Motor neuron (in vitro differentiated cells): ENCODE data around the gene RMND5B. TPM values are rescaled to one million over a fixed set of nuclear protein-coding genes. Genes with fewer than 3 reads are reported as not detected.

Experiments
- ATAC-seq, 8 experiments: fragments of 200-7000 bp; cut with Tn5 transposase; replicated peaks in 6 of 8; 2 replicates each; pipeline ENCODE4 v1.8.0; 2021; ENCODE audit warnings: mild to moderate bottlenecking in 8 of 8, moderate library complexity in 8 of 8
- H3K27ac ChIP-seq, 2 donors: fragments of 250-450 bp; sonication (Bioruptor Pico); 2 replicates each; pipeline ENCODE4 v1.9.0; 2021; ENCODE audit warnings: antibody characterized with exemption in 2 of 2, mild to moderate bottlenecking in 2 of 2, moderate library complexity in 1 of 2
- H3K4me1 ChIP-seq, 2 donors: fragments of 250-450 bp; sonication (Bioruptor Pico); replicated peaks in 1 of 2; 2 replicates each; pipeline ENCODE4 v1.6.1; 2021; ENCODE audit warnings: antibody characterized with exemption in 2 of 2, mild to moderate bottlenecking in 2 of 2, moderate library complexity in 1 of 2
- H3K4me3 ChIP-seq, 5 donors: fragments of 250-450 bp; sonication (Bioruptor Pico); 2 replicates each; pipeline ENCODE4 v1.9.0; 2021; ENCODE audit warnings: antibody characterized with exemption in 5 of 5, mild to moderate bottlenecking in 5 of 5, moderate library complexity in 4 of 5
- WGBS, 10 experiments: fragments of 450-650 bp; shearing (Covaris generic); methylation state at CpG; one replicate each; pipeline ENCODE4 v1.0.0; 2022; 5-methylcytosine and 5-hydroxymethylcytosine counted together
- in situ Hi-C, 9 experiments: fragments of 400-800 bp; cut with MboI; loops; one replicate each; pipeline ENCODE4 v1.15.0; 2021; ENCODE audit warnings: low sequenced_read_pairs in 9 of 9, low pct_unique_long_range_greater_than_20kb in 2 of 9; ENCODE audit not compliant: unreplicated experiment in 9 of 9
- total RNA-seq, 8 experiments: library from RNA; unstranded; fragments of 300-600 nt; gene quantifications; 2 replicates each; pipeline versions ENCODE4 v1.2.3 to v1.2.4, GENCODE V29; 2022

RMND5B gene
- total RNA-seq, 8 experiments from 2014 or later, result 12.4 to 34.7 (median 21.0) TPM

DNA sequence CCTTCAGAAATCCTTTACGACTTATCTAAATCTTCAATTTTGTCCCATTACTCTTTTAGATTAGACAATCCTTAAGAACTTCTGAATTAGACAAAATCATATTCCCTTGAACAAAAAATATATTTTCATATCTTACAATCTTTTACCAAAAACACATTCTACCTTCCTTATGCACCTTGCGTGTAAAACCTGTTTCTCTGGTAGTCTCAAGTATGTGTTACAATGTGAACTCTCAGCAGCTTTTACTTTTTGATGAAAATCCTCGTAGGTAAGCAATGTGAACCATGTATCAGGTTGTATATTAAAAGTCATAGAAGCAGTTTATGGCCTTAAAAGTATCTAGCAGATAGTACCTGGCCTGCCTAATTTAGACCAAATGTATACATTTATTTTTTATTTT lies 43.6 kb downstream of the RMND5B start:
- H3K4me3 ChIP-seq, result no peak overlapping the region
- no peaks in the 10 kb centered on the region for H3K4me1 ChIP-seq
- 46 to 100% (median 83%) methylated on average over 1 to 3 of the region's 3 CpGs; no CpG with 5 or more reads in 1 of the 10 experiments for WGBS, 10 experiments
- H3K27ac ChIP-seq, result no peak overlapping the region
- ATAC-seq, result no peak
- in situ Hi-C loops, result loop anchor here in 4 of 9 experiments (25.0 kb wide), 2 partner anchors 112 to 562 kb away; partner anchors contain the start of gene B4GALT7 (in 1 of the 4)

DNA sequence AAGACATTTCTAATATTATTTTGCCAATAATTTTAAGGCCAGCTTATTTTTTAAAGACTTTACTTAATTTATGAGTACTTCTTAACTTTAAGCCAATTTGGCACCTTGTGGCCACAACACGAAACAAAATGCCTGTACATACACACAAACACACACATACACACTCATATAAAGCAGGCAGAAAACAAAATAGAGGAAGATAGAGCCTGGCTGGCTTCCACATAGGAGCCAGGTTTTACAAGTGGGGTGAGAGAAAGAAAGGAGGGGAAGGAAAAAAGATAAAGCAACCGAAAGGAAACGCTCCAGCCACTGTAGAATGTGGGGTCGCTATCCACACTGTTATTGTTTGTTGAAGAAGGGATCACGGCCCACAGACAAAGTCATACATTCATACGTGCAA lies 46.0 kb downstream of the RMND5B start:
- Histone ChIP-seq H3K4me1 (no peaks in the 10 kb centered on the region), H3K4me3 (no peak overlapping the region), H3K27ac (no peak overlapping the region)
- WGBS, 10 experiments, result 57 to 85% (median 71%) methylated on average over 1 to 5 of the region's 6 CpGs
- no peak for ATAC-seq
- in situ Hi-C loops, result no loop called here

DNA sequence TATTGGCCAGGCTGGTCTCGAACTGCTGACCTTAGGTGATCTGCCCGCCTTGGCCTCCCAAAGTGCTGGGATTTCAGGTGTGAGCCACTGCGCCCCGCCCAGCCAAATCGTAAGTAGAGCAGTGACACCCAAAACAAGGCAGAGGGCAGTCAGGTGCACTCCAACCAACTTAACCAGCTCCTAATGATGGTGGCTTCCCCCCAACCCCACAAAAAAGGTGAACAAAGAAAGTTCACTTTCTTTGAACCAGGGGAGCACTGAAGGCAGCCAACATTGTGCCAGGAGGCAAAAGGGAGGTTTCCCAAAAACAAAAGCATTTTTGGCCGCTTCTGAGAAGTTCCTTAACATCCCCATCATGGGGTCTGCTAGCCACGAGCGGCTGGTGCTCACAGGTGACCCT lies 46.8 kb downstream of the RMND5B start:
- in situ Hi-C loops, result no loop called here
- H3K4me1 ChIP-seq, result no peaks in the 10 kb centered on the region
- ATAC-seq, result no peak
- 62 to 100% (median 85%) methylated on average over 1 to 5 of the region's 8 CpGs; no CpG with 5 or more reads in 5 of the 10 experiments for WGBS, 10 experiments
- H3K27ac ChIP-seq, result no peak overlapping the region
- H3K4me3 ChIP-seq, result no peak overlapping the region

DNA sequence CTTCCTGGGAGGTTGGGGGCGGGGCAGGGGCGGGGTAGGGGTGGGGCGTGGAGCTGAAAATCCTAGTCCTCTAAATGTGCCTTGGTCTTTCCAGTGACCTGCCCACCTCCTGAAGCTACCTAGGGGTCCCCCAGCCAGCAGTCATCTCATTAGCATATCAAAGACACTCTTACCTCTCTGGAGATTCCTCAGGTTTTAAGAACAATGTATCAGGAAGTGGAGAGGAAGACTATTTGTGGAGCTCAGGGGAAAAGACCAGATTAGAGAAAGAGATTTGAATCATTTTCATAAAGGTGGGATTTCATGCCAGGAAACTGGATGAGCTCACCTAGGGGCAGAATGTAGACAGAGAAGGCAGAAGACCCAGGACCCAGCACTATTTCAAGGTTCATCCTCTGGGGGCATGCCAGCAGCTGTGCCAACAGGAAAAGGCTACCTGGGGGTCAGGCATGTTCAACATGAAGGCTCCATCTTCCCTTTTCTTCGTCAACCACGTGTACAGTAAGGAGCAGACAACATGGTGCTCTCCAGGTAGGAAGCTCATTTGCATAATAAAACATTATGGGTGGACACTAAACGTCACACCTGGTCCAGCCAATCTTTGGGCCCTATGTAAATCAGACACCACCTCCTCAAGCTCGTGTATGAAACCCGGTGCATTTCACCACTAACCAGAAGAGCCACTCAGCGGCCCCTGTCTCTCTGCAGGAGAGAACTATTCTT lies 49.5 kb downstream of the RMND5B start:
- ATAC-seq, result peak in 1 of 8 experiments; percentile 24
- in situ Hi-C loops, result no loop called here
- 0 to 63% (median 35%) methylated on average over 1 to 5 of the region's 9 CpGs for WGBS, 10 experiments
- H3K27ac ChIP-seq, result no peak overlapping the region
- no peaks in the 10 kb centered on the region for H3K4me1 ChIP-seq
- no peak overlapping the region for H3K4me3 ChIP-seq

DNA sequence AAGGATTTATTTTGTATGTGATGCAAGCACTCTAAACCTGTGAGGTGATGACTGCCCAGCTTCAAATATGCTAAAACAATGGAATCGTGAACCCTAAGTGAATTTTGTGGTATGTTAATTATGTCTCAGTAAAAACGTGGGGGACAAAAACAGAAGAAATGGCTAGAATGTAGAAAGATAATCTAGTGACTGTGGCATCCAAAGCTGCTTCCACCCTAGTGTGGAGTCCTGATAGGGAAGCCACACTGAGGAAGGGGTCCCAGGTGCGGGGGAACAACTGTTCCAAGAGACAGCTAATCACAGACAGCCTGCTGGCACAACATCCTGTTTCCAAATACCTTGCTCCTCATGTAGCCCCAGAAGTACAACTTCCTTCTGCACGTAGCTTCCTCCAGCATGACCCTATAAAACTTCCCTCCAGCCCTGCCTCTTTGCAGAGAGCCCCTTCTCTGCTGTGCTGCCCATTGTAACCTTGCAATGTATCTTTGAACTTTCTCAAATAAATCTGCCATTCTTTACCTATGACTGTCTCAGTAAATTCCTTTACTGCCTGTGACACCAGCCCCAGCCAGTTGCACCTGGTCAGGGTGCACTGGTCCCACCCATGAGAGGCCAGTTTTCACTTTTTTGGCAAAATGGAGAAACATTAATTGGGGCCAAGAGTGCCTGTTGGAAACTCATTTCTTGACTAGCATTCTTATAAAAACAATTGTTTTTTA lies 51.5 kb downstream of the RMND5B start:
- WGBS, 10 experiments, result 21 to 100% (median 54%) methylated on average over 1 to 4 of the region's 4 CpGs
- in situ Hi-C loops, result no loop called here
- H3K27ac ChIP-seq, result no peak overlapping the region

DNA sequence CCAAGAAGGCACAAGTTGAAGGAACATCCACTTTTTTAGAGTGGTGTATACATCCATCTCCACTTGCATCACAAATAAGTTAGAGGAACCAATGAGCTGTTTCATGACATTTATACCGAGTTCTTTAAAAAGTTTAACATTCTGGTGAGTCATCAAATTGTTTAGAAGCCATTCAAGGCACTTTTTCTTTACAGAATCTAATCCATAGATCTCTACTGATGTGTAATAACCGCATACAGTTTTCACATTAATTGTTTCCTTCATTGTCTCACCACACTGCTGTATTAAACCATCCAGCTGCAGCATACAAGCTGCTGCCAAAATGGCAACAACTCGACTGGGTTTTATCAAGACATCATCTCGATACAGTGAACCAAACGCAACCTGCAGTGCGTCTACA lies 55.6 kb downstream of the RMND5B start:
- no peak for ATAC-seq
- H3K27ac ChIP-seq, result no peak overlapping the region
- H3K4me3 ChIP-seq, result no peak overlapping the region
- 13 to 94% (median 65%) methylated on average over 1 to 6 of the region's 6 CpGs for WGBS, 10 experiments
- in situ Hi-C loops, result no loop called here
- no peaks in the 10 kb centered on the region for H3K4me1 ChIP-seq

More for the DNA sequence above, 51.5 kb downstream of the RMND5B start:
- Histone ChIP-seq H3K4me1 (no peaks in the 10 kb centered on the region), H3K4me3 (no peak overlapping the region)
- ATAC-seq, result no peak

DNA sequence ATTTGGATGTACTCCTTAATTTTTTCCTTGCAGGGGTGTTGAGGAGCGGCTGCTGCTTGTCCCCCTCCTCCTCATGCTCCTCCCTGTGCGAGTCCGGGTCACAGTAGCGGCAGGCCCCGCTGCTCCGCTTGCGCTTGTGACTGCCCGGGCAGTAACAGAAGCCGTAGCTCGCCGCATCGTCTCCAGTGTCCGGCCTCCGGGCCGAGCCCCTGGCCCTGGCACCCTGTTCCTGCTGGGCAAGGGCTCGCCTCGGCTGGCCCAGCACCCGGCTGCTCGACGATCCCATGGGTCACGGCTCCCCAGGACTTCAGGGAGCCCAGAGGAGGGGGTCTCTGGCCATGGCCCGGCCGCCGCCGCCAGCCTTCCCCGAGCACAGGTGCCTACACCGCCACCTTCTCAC lies 56.2 kb downstream of the RMND5B start, which contains the start of gene GMCL2:
TSS of gene GMCL2 (minus strand) at position 358 of the 400 bp plus-strand sequence. CDS start at position 286, 72 bp downstream.
- no peak for ATAC-seq
- no peak within 1 kb of the TSS for H3K4me3 ChIP-seq
- WGBS, 10 experiments, result 30 to 100% (median 93%) methylated on average over 1 to 13 of the region's 27 CpGs; no CpG with 5 or more reads in 4 of the 10 experiments
- no peaks in the 10 kb centered on the region for H3K4me1 ChIP-seq
- no peak within 1 kb of the TSS for H3K27ac ChIP-seq
- in situ Hi-C loops, result no loop called here

DNA sequence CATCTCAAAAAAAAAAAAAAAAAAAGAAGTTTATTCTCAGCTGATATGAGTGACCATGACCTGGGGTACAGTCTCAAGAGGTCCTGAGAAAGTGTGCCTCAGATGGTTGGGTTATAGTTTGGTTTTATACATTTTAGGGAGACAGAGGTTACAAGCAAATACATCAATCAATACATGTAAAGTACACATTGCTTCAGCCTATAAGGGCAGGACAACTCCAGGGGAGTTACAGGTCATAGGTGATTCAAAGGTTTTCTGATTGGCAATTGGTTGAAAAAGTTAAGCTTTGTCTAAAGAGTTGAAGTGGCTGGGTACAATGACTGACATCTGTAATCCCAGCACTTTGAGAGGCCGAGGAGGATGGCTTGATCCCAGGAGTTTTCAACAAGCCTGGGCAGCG lies 58.6 kb downstream of the RMND5B start:
- ATAC-seq, result no peak
- in situ Hi-C loops, result no loop called here
- no peak overlapping the region for H3K27ac ChIP-seq
- WGBS, 10 experiments, result 54 to 100% (median 73%) methylated on average over 1 to 2 of the region's 2 CpGs; no CpG with 5 or more reads in 5 of the 10 experiments
- H3K4me1 ChIP-seq, result no peaks in the 10 kb centered on the region
- no peak overlapping the region for H3K4me3 ChIP-seq

DNA sequence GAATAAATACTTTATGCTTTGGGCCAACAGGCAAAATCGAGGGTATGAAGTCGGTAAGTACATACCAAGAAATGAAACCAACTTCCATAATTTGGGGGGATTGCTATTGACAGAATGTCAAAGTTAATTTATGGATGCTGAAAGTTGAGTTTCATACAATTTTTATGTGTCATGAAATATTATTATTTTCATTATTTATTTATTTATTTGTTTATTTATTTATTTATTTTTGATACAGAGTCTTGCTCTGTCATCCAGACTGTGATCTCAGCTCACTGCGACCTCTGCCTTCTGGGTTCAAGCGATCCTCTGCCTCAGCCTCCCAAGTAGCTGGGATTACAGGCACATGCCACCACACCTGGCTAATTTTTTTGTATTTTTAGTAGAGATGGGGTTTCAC lies 60.8 kb downstream of the RMND5B start:
- Histone ChIP-seq H3K4me1 (no peaks in the 10 kb centered on the region), H3K27ac (no peak overlapping the region), H3K4me3 (no peak overlapping the region)
- in situ Hi-C loops, result no loop called here
- ATAC-seq, result no peak
- WGBS, 10 experiments, result 67 to 93% (median 79%) methylated on average over 1 to 4 of the region's 4 CpGs; no CpG with 5 or more reads in 3 of the 10 experiments

DNA sequence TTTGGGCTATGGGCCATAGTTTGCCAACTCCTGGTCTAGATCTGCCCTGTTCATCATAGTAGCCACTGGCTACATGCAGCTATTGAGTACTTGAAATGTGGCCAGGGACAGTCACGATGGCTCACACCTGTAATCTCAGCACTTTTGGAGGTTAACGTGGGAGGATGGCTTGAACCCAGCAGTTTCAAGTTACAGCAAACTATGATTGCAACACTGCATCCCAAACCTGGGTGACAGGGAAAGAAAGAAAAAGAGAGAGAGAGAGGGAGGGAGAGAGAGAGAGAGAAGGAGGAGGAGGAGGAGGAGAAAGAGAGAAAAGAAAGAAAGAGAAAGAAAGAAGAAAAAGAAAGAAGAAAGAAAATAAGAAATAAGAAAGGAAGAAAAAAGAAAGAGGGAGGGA lies 61.4 kb downstream of the RMND5B start:
- ATAC-seq, result no peak
- WGBS, 10 experiments, result 38 to 100% (median 84%) methylated on average over 1 to 2 of the region's 2 CpGs; no CpG with 5 or more reads in 1 of the 10 experiments
- Histone ChIP-seq H3K27ac (no peak overlapping the region), H3K4me1 (no peaks in the 10 kb centered on the region), H3K4me3 (no peak overlapping the region)
- in situ Hi-C loops, result no loop called here

DNA sequence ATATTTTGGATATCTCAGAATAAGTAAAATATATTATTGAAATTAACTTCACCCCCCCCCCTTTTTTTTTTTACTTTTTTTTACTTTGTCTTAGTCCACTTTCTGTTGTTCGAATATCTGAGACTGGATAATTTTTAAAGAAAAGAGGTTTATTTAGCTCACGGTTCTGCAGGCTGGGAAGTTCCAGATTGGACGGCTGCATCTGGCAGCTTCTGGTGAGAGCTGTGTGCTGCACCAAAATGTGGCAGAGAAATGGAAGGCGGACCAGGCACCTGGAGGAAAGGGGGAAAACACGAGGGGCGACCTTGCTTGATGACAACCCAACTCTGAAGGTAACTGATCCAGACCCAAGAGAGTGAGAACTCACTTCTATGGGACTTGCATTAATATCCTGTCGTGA lies 62.0 kb downstream of the RMND5B start:
- in situ Hi-C loops, result no loop called here
- Histone ChIP-seq H3K4me3 (no peak overlapping the region), H3K4me1 (no peaks in the 10 kb centered on the region), H3K27ac (no peak overlapping the region)
- ATAC-seq, result no peak
- WGBS, 10 experiments, result 65 to 100% (median 79%) methylated on average over 1 to 6 of the region's 7 CpGs

DNA sequence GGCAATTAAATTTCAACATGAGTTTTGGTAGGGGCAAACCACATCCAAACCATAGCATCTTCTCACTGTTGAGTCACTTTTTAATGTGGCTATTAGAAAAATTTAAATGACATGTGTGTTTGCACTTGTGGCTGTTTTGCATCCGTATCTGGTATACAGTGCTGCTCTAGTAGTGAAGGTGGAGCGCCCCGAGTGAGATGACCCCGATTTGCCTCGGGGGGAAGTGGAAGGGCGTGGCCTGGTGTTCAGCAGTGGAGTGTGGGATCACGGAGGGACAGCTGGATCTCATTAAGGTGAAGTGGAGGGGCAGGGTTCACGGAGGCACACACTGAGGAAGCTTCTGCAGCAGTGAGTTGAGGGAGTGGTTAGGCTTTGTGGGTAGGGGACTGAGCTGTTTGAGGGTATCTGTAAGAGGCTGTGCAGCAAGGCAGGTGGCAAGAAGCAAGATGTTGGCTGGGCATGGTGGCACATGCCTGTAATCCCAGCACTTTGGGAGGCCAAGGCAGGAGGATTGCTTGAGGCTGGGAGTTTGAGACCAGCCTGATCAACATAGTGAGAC lies 62.5 kb downstream of the RMND5B start:
- in situ Hi-C loops, result no loop called here
- peak in 3 of 8 experiments; percentile 28 to 49 (median 38) for ATAC-seq
- Histone ChIP-seq H3K4me3 (no peak overlapping the region), H3K4me1 (no peaks in the 10 kb centered on the region), H3K27ac (no peak overlapping the region)
- WGBS, 10 experiments, result 10 to 85% (median 66%) methylated on average over 1 to 4 of the region's 8 CpGs; no CpG with 5 or more reads in 5 of the 10 experiments

DNA sequence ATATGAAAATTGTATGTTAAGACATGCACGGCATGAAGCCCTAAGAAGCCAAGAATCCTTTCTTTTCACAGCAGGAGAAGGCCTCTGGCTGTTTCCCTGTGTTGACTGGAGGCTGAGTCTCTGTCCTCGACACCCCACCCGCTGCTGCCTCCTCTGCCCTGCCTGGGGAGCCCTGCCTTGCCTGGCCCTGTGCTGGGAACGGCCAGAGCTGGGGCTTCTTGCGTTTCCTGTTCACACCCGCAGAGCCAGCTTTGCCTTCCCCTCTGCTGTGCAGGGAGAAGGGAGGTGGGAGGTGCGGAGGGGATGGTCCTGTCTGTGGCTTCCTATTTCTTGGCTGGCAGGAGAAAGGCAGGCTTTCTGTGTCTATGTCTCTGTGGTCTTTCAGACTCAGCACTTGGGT lies 63.2 kb downstream of the RMND5B start:
- no peak overlapping the region for H3K4me3 ChIP-seq
- WGBS, 10 experiments, result 0 to 86% (median 53%) methylated on average over 1 to 5 of the region's 7 CpGs; no CpG with 5 or more reads in 2 of the 10 experiments
- ATAC-seq, result peak in 3 of 8 experiments; percentile 17 to 59 (median 54)
- H3K27ac ChIP-seq, result no peak overlapping the region
- H3K4me1 ChIP-seq, result no peaks in the 10 kb centered on the region
- in situ Hi-C loops, result no loop called here
